ENCODE data around the gene EPB41L3.

The EPB41L3 gene

DNA sequence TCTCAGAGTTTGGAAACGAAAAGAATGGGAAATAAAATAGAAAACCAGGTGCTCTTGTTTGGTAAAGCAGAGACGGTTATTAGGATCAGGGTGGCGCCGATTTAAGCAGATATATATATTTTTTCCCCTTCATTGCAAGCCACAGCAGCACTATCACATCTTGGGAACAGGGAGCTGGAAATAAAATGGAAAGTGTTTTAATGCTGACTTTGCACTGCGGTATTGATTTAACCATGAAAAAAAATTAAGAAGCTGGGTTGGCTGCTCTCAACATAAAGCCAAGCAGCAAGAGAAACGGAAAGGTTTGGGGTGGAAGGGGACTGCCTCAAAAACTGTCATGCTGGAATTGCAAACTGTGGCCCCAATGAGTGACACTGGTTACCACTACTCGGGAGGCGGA lies 145.5 kb downstream of the EPB41L3 start:
- DNase-seq: no peak

DNA sequence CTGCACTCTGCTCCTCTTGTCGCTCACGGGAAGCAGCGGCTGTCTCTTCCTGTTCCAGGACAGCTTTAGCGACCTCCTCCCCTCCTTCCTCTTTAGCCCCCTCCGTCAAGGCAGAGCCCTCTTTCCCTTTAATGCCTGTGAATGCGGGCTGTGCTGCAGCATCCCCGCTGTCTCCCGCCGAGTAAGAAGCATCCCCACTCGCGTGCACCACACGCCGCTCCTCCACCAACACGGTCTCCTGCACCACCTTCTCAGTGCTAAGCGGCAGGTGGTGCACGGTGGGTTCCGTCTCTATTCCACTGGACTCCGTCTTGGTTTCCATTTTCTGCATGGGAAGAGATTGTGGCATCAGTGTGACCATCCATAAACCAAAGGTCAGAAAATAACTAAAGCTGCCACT lies 146.7 kb downstream of the EPB41L3 start:
- DNase-seq: no peak

DNA sequence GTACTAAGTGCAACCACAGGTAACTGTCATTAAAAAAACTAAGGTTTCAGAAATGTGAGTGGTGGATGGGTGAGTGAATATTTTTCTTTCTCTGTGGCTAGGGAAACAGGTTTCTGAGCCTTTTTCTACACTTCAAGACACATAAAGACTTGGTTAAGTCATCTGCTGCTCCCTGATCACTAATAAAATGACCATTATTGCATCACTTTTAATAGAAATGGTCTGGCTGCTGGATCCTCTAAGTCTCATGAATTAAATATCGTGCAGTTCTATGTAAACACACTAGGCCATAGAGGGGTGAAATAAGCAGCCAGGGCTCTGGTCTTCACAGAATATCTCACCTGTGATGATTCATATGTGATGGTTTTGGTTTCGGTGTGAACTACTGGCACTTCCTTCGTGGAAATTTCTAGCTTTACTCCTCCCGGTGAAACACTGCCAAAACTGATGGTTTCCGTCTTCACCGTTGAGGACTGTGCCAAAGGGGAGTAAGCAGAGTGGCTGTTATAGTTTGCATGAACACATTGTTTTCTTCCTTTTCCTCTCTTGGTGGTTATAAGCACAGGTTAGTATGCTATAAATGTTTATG lies 147.8 kb downstream of the EPB41L3 start:
- DNase-seq: no peak

DNA sequence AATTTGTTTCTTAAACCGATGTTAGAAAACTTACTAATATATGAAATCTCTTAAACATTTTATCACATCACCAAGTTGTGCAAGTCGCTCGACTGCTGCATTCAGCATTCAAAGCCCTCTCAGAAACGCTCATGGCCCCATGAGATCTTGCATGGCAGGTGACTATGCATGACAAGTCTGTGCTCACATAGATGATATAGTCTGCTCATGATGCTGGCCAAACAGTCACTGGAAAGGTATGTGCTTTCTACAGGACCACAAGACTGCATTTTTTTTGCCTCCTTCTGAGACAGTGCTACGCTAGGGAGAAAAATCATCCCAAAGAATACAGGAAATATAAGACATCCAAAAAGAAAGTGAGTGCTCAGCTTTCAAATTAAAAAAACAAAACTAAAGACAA lies 150.0 kb downstream of the EPB41L3 start:
- DNase-seq: no peak

DNA sequence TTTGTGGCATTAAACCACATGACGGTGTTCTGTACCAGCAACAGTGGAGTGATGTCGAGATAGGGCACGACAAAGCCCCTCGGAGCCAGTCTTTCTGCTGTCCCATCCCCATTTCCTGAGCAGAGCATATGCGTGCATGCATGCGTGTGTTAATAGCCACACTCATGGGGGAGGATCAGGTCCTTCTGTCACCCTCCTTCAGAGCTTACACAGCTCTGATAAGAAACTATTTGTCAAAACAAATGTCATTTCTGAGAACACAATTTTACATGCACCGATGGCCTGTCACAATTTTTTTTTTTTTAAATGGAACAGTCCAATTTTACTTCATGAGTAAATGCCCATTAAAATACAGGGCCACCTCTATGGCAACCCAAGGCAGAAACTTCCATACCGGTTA lies 152.4 kb downstream of the EPB41L3 start:
- no peak for DNase-seq

DNA sequence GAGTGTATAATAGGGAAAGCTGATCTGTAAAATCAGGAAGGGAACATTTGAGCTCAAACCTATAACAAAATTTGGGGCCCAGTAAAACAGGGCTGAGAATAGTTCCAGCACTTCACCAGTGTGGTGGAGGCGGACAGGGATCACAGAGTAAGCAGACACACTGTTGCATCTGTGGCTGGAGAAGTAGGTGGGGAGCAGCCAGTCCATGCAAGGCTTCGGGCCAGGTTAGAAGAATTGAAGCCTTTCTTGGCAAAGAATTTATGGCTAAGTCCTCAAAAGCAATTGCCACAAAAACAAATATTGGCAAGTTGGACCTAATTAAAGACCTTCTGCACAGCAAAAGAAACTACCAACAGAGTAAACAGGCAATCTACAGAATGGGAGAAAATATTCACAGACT lies 154.4 kb downstream of the EPB41L3 start:
- DNase-seq: no peak

DNA sequence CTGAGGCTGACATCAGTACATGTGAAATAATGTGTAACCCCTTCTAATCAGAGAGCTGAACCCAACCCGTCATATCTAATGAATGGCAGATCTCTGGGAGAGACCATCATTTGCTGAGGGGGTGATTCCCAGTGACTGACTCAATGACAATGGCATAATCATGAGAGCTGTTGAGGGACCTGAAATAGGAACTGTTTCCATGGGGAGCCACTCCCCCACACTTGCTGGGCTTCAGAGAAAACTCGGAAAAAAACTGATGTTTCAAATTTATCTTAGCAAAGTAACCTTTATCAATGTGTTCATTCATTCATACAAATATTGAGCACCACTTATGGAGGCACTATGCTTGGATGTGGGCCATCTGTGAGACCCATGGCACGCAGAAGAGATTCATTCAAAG lies 154.9 kb downstream of the EPB41L3 start:
- no peak for DNase-seq

DNA sequence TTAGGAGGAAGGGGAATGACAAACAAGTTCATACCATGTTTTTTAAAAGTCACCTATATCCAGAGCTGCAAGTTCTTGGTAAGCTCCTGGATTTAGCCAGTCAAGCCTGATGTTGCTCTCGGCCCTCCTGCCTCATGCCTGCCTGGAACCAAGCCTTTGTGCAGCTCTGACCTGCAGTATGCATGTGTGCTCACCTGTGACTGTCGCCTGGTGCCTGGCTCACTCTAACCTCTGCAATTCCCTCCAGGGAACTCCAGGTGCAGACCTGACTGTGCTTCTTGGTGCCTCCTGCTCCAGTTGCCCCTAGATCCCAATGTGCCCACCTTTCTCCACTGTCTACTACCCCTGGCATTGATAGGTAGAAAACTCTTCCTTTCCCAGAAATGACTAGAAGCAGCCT lies 163.2 kb downstream of the EPB41L3 start:
- no peak for DNase-seq

DNA sequence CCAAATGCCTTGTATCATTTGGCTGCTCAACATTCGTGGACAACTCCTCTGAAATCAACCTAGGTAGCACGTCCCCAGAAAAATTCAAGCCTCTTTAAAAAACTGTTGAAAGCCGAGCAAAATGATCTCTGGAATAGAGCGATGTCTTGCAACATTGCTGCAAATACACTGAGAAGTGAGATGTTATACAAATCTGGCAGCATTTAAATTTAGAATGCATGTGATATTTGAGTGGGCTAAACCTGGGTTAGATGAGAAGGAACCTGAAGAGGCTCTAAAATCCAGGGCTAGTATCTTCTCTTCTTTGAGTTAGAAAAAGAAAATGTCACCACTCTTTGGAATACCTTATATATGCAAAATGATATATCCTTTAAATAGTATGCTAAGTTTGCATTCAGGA lies 166.8 kb downstream of the EPB41L3 start:
- no peak for DNase-seq

DNA sequence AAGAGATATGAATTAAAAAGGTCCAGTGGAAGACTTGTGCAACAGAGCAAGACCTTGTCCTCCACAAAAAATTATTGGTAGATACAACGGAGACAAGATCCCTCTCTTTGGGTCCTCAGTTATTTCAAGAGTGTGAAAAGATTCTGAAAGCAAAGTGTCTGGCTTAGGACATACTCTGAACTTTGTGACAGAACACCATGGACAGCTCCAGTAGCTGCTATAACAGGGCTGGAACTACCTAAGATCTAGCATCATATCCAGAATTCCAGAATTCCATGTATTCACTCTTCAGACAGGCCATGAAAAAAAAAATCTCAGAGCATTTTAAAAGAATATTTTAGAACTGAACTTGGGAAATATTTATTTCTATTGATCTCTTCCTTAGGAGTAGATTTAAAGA lies 173.5 kb downstream of the EPB41L3 start:
- DNase-seq: no peak

DNA sequence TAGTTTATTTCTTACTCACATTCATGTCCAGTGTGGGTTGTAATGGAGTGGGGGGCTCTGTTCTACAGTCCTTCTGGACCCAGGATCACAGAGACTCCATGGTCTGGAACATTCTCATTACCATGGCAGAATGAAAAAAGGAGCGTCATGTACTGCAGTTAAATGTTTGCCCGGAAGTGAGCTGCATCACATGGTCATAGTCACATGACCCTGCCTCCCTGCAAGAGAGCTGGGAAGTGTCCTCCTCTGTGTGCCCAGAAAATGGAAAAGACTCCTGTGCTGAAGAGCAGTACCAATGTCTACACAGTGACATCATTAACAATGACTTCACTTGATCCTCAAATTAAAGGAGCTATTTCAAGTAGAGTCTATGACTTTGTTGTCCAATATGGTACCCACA lies 174.3 kb downstream of the EPB41L3 start:
- no peak for DNase-seq

DNA sequence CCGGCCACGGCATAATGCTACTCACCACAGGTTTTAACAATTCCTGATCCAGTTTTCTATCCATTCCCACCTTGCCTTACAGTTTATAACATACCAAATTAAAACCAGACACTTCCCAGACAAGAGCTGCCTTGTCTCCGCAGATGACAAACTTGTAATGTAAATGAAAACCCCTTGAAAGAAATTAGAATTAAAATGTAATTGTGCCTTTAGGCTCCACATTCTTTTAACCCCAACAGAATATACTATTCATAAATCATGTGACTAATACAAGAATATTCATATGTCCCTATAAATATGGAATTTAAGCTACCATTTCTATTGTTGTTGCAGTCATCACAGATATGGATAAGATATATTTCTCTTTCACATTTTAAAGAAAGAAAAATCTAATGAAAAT lies 178.4 kb downstream of the EPB41L3 start:
- DNase-seq: no peak

DNA sequence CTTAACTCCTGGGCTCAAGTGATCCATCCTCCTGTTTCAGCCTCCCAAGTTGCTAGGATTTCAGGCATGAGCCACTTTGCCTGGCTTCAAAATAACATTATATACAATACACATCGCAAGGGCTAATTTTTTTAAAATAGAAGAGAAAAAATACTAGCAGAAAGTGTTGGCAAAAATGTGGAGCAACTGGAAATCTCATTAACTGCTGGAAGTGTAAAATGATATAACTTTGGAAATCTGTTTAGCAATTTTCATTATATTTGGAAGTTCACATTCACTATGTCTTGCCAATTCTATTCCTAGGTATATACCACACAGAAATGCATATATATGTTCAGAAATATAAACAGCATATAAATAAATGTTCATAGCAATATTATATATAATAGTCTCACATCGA lies 193.2 kb downstream of the EPB41L3 start:
- DNase-seq: no peak

All from right hindlimb (tissue), 1 donor.